ENCODE measurements around the gene EHMT1. TPM values are rescaled to one million over a fixed set of nuclear protein-coding genes. Genes with fewer than 3 reads are reported as not detected.

Gene EHMT1
- total and polyA plus RNA-seq, 2 of the 13 experiments (the other 11 are each of a cell fraction or from before 2014, with no cell fraction given), result 23.0 to 27.1 TPM

DNA sequence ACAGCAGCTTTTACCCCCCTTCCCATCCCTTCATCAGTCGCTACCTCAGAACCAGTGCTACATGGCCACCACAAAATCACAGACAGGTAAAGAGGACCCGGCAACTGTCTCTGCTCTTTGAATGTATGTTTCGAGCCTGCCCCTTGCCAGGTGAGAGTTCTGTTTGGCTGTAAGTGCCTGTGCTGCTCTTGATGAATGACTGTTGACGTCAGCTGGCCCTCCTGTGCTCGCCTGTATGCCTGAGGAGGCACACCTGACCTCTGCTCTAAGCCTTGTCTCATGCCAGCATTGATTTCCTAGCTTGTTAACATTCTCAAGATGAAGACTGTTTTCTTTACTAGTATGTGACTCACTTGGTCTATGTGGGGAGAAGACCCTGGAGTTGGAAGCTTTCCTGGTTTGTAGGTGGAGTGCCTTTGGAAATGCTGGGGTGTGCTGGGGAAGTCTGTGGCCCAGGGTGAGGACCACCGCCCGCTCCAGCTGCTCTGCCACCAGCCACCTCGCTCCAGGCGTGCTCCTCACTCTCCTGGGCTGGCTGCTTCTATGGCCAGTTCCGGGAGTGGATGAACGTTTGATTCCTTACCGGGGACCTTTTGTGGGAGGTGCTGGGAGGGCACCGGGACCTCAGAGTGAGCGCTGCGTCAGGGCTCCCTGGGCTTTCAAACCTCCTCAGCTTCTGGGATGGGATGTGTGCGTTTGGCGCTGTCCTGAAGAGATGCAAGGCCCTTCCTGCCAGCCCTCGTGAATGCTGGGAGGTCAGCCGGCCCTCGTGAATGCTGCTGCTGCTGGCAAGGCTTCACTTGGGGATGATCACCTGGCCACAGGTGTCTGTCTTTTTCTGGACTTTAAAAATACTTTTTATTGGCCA lies 109.9 kb downstream of the EHMT1 start:
- in situ Hi-C loops (cut with HindIII; ENCODE audit: extremely low pct_ligation_motif_present, low pct_unique_long_range_greater_than_20kb), result no loop called here
- ATAC-seq, result no peak

More for the DNA sequence above, 109.9 kb downstream of the EHMT1 start:
- no peak overlapping the region for H2AFZ ChIP-seq (ENCODE audit: low read length)
- no peaks in the 10 kb centered on the region for H4K20me1 ChIP-seq (ENCODE audit: insufficient read depth, low read length)
- H3K27ac ChIP-seq (ENCODE audit: extremely low read length, insufficient read depth, low read length), result no peak overlapping the region
- BruUV-seq (replicated peaks), result no TSS peak
- intact Hi-C loops (cut with micrococcal nuclease; ENCODE audit: unreplicated experiment), result no loop called here
- POLR2A ChIA-PET, result no interaction called here
- H3K9ac ChIP-seq (ENCODE audit: insufficient read depth, low read depth, low read length), result no peak overlapping the region
- H3K9me3 ChIP-seq (ENCODE audit: low read length), result no peaks in the 10 kb centered on the region
- H3K4me3 ChIP-seq (replicated peaks in 1 of 3; ENCODE audit: insufficient read depth in 1 of 3, low read depth in 2 of 3, low read length in 3 of 3), result no peak overlapping the region
- FAIRE-seq, result no peak
- H3K36me3 ChIP-seq (replicated peaks in 1 of 2; ENCODE audit: control insufficient read depth in 1 of 2, insufficient read depth in 2 of 2, low read length in 2 of 2), result peaks cover 19 to 47% of the 10 kb centered on the region in 2 experiments
- DNase-seq (ENCODE audit: low spot score), result no peak
- TF ChIP-seq, protein P1, sequence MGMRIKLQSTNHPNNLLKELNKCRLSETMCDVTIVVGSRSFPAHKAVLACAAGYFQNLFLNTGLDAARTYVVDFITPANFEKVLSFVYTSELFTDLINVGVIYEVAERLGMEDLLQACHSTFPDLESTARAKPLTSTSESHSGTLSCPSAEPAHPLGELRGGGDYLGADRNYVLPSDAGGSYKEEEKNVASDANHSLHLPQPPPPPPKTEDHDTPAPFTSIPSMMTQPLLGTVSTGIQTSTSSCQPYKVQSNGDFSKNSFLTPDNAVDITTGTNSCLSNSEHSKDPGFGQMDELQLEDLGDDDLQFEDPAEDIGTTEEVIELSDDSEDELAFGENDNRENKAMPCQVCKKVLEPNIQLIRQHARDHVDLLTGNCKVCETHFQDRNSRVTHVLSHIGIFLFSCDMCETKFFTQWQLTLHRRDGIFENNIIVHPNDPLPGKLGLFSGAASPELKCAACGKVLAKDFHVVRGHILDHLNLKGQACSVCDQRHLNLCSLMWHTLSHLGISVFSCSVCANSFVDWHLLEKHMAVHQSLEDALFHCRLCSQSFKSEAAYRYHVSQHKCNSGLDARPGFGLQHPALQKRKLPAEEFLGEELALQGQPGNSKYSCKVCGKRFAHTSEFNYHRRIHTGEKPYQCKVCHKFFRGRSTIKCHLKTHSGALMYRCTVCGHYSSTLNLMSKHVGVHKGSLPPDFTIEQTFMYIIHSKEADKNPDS (CRISPR knock-in tag; IDR thresholded peaks at IDR 0.05), result no peak
- TF ChIP-seq, protein P2, sequence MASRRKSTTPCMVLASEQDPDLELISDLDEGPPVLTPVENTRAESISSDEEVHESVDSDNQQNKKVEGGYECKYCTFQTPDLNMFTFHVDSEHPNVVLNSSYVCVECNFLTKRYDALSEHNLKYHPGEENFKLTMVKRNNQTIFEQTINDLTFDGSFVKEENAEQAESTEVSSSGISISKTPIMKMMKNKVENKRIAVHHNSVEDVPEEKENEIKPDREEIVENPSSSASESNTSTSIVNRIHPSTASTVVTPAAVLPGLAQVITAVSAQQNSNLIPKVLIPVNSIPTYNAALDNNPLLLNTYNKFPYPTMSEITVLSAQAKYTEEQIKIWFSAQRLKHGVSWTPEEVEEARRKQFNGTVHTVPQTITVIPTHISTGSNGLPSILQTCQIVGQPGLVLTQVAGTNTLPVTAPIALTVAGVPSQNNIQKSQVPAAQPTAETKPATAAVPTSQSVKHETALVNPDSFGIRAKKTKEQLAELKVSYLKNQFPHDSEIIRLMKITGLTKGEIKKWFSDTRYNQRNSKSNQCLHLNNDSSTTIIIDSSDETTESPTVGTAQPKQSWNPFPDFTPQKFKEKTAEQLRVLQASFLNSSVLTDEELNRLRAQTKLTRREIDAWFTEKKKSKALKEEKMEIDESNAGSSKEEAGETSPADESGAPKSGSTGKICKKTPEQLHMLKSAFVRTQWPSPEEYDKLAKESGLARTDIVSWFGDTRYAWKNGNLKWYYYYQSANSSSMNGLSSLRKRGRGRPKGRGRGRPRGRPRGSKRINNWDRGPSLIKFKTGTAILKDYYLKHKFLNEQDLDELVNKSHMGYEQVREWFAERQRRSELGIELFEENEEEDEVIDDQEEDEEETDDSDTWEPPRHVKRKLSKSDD (CRISPR knock-in tag; IDR thresholded peaks at IDR 0.05; ENCODE audit: low read depth), result no peak
- TF ChIP-seq ARNT2 (CRISPR knock-in tag; IDR thresholded peaks at IDR 0.05; ENCODE audit: low read depth), result no peak
- TF ChIP-seq STAT5B (CRISPR knock-in tag; IDR thresholded peaks at IDR 0.05), result no peak
- no peak for TF ChIP-seq ZNF660 (CRISPR knock-in tag; IDR thresholded peaks at IDR 0.05; ENCODE audit: borderline replicate concordance, low read depth)
- TF ChIP-seq NBN (conservative IDR thresholded peaks at IDR 0.05), result no peak
- no peak for TF ChIP-seq ZNF121 (CRISPR knock-in tag; IDR thresholded peaks at IDR 0.05)
- TF ChIP-seq, protein P3, sequence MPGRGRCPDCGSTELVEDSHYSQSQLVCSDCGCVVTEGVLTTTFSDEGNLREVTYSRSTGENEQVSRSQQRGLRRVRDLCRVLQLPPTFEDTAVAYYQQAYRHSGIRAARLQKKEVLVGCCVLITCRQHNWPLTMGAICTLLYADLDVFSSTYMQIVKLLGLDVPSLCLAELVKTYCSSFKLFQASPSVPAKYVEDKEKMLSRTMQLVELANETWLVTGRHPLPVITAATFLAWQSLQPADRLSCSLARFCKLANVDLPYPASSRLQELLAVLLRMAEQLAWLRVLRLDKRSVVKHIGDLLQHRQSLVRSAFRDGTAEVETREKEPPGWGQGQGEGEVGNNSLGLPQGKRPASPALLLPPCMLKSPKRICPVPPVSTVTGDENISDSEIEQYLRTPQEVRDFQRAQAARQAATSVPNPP (CRISPR knock-in tag; IDR thresholded peaks at IDR 0.05), result no peak
- TF ChIP-seq ZBTB1 (CRISPR knock-in tag; IDR thresholded peaks at IDR 0.05; ENCODE audit: borderline replicate concordance), result no peak
- no peak for TF ChIP-seq TCF7L2 (IDR thresholded peaks at IDR 0.05; ENCODE audit: low read depth, low read length)
- TF ChIP-seq, protein P4, sequence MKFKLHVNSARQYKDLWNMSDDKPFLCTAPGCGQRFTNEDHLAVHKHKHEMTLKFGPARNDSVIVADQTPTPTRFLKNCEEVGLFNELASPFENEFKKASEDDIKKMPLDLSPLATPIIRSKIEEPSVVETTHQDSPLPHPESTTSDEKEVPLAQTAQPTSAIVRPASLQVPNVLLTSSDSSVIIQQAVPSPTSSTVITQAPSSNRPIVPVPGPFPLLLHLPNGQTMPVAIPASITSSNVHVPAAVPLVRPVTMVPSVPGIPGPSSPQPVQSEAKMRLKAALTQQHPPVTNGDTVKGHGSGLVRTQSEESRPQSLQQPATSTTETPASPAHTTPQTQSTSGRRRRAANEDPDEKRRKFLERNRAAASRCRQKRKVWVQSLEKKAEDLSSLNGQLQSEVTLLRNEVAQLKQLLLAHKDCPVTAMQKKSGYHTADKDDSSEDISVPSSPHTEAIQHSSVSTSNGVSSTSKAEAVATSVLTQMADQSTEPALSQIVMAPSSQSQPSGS (CRISPR knock-in tag; IDR thresholded peaks at IDR 0.05), result no peak
- no peak for TF ChIP-seq HNRNPK (IDR thresholded peaks at IDR 0.05; ENCODE audit: low read depth, low read length, poor library complexity, severe bottlenecking)
- TF ChIP-seq, protein P5, sequence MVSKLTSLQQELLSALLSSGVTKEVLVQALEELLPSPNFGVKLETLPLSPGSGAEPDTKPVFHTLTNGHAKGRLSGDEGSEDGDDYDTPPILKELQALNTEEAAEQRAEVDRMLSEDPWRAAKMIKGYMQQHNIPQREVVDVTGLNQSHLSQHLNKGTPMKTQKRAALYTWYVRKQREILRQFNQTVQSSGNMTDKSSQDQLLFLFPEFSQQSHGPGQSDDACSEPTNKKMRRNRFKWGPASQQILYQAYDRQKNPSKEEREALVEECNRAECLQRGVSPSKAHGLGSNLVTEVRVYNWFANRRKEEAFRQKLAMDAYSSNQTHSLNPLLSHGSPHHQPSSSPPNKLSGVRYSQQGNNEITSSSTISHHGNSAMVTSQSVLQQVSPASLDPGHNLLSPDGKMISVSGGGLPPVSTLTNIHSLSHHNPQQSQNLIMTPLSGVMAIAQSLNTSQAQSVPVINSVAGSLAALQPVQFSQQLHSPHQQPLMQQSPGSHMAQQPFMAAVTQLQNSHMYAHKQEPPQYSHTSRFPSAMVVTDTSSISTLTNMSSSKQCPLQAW (CRISPR knock-in tag; IDR thresholded peaks at IDR 0.05), result no peak
- H3K4me1 ChIP-seq (ENCODE audit: insufficient read depth, low read length), result peaks cover 15% of the 10 kb centered on the region
- CTCF ChIA-PET (ENCODE audit: low intra/inter-chr PET ratio, low total read pairs), result no interaction called here
- H3K79me2 ChIP-seq (ENCODE audit: insufficient read depth, low read length), result no peaks in the 10 kb centered on the region
- no peak overlapping the region for H3K4me2 ChIP-seq (ENCODE audit: low read depth, low read length)
- WGBS (ENCODE audit: low lambda C conversion rate), result 94% methylated on average over 9 of the region's 20 CpGs
- no peaks in the 10 kb centered on the region for H3K27me3 ChIP-seq (ENCODE audit: control insufficient read depth in 1 of 2, insufficient read depth in 2 of 2, low read length in 2 of 2)

All from HepG2 (cell line).